GM19035 (cell line): ENCODE results near the gene UBE2E2.

Experiments used
- ATAC-seq: cut with Tn5 transposase; IDR thresholded peaks from one replicate; pipeline ENCODE4 v1.9.1; 2021; ENCODE audit not compliant: unreplicated experiment

The UBE2E2 gene

DNA sequence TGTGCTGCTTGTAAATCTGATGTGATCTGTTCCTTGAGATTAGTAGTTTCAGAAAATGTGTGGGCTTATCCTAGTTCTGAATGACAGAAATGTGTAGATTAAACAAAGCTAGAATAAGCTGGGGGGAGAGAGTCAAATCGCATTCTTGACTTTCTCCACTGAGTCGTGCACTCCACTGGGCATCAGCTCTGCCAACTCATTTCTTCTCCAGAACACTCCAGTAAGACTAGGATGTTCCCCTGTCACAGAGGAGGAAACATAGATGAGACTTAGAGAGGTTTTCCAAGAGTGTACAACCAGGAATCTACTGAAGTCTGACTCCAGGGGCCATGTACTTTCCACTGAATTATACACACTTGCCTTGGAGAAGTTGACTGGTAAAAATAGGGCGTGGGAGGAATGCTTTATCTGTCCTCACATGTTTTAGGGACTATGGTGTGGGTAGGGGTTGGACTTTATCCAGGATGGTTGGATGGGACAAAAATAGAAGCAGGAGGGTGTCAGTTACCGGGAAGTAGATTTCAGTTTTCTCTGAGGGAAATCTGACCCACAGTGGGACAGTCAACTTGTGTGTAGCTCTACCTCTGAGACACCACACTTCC, 298.2 kb downstream of the UBE2E2 start:
- no peak for ATAC-seq

DNA sequence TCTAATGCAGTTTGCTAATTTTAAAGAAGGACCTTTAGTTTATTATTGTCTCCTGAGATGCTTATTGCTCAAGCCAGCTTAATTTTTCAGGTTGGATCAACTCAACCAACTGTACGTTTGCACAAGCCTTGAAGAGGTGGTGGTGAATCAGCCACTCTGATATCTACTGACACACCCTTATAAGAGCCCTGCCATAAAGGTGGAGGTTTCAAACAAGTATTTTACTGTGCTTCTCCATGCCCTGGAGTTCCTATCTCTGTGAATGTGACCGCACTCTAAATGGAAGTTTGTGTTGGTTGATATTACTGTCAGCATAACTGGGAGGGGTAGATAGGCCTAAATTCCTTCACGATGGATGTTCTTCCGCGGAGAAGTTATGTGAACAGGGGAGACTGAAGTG, 305.3 kb downstream of the UBE2E2 start:
- no peak for ATAC-seq

DNA sequence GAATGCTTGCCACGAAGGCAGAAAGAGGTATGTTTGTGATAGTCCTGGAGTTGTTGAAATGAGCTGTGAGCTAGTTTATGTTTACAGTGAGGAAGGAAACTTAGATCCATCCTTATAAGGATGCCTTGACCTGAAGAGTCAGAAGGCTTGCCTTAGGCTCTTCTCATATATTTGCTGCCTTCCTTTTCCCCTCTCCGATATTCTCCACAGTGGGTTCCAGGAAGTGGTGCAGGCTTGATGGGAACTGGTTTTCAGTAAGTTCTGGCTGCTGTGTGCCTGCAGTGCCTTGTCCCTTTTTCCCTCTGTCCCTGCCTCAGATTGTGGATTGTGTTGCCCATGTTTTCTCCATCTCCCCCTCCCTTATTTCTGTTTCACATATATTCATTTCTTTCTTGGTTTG, 315.3 kb downstream of the UBE2E2 start:
- no peak for ATAC-seq

DNA sequence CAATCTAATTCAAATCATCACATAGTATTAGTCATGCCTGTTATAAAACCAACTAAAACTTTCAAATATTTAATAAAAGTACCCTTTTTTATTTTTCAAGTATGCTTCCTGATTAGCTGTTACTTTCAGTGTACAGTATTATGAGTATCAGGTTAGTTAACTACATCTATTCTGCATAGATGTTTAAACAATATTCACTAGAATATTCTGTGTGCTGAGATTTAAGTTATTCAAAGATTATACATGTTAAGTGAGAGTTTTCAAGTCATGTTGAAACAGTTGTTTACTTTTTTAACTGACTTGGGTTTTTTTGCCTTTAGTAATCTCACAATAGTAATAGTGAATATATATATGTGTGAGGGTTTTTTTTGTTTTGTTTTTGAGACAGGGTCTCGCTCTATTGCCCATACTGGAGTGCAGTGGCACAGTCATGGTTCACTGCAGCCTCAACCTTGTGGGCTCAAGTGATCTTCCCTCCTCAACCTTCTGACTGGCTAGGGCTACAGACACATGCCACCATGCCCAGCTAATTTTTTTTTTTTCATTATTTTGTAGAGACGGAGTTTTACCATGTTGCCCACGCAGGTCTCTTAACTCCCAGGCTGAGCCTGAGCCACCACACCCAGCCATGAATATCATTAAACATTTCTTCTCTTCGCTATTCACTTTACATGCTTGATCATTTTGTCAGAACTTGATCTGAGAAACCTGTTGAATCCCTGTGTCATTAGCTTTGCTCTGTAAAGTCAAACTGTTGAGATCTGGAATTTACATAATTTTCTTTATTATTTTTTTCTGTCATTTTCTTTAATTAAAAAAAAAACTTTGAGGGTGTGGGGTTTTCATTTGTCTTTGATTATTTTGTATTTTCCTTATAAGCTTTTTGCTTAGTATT, 316.4 kb downstream of the UBE2E2 start:
- no peak for ATAC-seq

DNA sequence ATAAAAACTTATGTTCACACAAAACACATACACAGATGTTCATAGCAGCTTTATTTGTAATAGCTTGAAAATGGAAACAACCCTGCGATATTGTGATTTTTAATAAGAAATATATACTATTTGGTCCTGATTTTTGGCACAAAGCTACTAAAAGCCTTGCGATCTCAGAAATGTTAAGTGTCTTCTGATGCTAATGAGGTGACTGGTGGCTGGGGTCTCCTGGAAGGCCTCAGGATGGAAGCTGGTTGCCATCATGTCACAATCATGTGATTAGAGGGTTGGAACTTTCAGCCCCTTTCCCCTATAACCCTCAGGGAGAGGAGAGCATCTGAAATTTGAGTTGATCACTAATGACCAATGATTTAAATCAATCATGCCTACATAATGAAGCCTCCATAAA, 324.2 kb downstream of the UBE2E2 start:
- no peak for ATAC-seq

DNA sequence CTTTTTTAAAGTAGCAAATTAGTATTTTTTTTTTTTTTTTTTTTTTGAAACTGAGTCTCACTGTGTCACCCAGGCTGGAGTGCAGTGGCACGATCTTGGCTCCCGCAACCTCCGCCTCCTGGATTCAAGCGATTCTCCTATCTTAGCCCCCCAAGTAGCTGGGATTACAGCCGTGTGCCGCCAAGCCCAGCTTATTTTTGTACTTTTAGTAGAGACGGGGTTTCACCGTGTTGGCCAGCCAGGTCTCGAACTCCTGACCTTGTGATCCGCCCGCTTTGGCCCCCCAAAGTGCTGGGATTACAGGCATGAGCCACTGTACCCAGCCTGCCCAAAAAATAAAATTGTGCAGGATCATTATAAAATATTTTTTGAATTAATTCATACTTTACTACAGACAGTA, 330.5 kb downstream of the UBE2E2 start:
- ATAC-seq, result no peak

DNA sequence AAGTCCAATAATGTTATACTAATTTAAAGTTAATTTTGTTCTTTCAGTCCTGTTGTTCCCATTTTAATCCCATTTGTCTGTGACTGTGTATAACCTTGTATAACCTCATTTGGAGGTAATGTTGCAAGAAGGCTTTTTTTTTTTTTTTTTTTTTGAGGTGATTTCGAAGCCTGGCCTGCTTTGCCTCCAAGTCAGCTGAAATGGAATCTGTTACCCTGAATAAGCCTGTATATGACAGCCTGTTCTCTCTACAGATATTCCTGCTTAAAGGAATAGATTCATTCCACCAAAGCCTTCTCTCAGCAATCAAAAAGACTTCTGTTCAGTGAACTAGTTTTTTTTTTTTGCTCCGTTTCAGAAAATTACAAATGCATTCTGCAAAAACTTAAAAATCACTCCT, 330.9 kb downstream of the UBE2E2 start:
- ATAC-seq, result no peak

DNA sequence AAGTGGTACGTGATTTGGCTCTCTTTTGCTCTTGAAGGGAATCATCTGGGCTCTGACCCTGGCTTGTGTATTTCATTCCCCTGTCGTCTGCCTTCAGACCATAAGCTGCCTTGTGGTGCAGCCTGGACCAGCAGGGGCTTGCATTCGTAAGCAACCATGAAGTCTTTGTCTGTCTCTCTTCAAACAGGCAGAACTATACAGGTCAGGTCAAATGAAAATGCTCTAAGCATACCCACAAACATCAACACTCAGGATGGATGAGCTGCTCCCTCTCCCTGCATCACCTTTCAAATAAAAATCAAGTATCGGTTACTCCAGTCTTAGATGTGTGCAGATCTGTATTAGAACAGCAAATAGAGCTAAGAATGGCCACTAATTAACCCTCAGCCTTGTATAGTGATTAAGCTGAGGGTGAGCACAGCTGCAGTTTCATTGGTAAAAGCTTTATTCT, 334.0 kb downstream of the UBE2E2 start:
- no peak for ATAC-seq

DNA sequence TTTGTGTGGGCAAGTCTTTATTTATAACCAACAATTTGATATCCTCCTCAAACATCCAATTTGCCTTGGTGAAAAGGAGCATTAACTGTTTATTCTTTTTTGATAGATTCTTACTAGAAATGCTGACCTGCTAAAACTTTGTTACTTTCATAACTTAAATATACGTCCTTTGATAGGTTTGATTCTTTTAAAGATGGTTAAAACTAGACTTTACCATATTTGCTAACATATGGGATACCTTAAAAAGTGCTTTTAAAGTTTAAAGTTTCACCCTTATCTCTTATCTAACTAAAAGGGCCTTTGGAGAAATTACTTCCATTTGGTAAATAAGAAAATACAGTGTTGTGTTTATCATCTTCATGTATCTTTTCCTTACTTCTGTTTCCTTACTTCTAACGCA, 336.1 kb downstream of the UBE2E2 start:
- no peak for ATAC-seq

DNA sequence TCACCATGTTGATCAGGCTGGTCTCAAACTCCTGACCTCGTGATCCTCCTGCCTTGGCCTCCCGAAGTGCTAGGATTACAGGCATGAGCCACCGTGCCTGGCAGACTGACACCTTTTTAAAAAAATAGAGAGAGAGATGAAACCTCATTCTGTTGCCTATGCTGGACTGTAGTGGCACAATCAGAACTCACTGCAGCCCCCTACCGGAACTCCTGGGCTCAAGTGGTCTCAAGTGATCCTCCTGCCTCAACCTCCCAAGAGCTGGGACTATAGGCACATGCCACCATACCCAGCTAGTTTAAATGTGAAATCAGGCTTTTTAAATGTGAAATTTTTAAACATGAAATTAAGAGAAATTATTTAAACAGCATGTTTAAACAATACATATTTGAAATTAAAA, 337.5 kb downstream of the UBE2E2 start:
- no peak for ATAC-seq

DNA sequence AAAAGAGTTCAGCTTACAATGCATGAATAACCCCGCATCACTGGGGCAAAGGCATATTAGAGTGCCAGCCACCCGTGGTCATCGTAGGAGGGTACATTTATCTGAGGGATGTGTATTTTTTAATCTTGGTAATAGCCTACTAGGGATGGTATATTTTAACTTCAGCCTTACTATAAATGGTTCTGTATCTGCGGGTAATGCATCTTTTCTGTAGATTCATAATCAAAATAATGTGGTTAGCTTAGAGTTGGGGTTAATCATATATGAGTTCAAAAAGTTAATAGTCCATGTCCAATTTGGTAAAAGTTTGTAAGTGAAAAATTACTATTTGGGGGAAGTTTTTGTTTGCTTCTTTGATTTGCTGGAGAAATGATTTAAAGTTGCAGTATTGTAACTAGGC, 339.0 kb downstream of the UBE2E2 start:
- no peak for ATAC-seq

DNA sequence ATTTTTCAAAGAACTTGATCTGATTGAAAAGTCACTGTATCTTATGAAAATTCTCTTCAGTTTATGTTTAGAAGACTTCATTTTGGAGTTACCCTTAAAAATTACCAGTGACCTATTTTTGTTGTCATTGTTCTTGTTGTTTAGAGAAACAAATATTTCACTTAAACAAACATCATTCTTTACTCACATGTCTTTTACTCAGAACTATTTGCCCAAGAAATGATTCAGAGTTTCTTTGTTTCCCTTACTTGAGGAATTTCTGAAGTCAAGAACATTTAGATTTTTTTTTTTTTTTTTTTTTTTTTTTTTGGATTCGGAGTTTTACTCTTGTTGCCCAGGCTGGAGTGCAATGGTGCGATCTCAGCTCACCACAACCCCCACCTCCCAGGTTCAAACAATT, 343.1 kb downstream of the UBE2E2 start:
- no peak for ATAC-seq

DNA sequence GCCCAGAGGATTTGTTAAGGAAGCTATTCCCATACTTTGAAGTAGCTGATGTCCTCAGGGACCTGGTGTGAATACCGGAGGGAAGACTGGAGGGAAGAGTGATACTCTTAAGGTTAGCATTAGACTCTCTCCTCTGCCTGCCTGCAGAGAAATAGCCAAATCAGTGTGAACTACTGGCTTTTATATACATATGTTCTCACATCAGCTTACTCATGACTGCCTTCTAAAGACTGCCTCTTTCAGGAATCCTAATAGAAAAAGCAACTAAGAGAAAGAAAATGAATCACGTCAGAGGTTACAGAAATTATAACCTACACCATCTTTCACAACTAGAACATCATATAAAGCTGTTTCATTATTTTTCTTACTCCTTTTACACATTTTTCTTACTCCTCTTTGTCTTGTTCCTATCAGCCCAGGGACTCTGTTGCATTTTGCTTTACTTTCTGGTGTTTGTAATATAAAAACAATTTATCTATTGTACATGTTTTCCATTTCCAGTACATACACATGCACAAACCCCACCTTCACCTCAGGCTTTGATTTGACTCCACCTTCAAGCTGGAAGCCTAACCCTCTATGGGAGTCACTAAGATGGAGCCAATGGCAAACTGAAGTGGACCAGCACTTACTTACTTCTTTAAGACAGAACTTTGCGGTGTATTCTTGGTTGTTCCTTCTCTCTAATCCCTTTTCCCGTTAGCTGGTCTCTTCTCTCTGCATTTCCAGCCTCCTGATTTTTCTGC, 345.0 kb downstream of the UBE2E2 start:
- ATAC-seq, result no peak

DNA sequence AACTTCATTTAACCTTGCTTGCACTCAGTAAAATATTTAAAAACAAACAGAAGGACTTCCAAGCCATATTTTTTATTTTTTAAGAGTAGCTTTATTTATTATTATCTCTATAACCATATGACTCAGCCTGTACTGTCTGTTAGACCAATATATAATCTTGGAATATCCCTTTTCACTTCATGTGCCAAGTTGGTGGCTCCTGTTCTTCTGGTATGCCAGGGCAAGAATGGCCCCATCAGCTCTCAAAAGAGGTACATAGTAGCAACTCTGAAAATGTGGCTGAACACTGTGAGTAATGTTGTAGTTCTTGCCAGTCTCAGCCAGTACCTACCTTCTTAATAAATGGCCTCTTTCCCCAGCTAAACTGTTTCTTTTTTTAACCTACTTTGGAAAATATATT, 345.6 kb downstream of the UBE2E2 start:
- ATAC-seq, result no peak

DNA sequence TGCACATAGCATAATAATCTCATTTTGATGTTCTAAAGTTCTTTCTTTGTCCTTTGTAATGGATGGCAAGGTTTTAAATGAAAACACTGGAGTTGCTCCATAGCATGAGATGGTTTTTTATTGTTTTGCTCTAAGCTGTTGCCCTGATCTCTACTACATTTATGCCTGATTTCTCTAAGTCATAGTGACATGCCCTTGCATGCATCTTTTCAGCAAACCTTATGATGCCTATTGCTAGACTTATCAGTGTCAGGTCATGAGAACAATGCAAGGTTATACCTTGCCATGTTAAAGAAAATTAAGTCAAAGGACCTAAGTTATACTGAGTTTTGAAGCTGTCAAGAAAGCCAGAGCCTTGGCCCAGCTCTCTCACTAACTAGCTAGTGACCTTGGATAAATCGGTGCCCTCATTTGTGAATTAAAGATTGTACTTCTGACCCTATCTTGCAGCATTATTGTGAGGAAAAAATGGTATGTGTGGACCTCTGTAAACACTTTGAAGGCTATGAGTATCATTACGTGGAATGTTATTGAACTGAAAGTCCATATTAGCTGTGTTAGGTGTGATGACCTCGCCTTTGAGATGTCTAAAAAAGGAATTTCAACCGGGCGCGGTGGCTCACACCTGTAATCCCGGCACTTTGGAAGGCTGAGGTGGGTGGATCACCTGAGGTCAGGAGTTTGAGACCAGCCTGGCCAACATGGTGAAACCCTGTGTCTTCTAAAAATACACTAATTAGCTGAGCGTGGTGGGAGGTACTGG, 346.2 kb downstream of the UBE2E2 start:
- ATAC-seq, result no peak

DNA sequence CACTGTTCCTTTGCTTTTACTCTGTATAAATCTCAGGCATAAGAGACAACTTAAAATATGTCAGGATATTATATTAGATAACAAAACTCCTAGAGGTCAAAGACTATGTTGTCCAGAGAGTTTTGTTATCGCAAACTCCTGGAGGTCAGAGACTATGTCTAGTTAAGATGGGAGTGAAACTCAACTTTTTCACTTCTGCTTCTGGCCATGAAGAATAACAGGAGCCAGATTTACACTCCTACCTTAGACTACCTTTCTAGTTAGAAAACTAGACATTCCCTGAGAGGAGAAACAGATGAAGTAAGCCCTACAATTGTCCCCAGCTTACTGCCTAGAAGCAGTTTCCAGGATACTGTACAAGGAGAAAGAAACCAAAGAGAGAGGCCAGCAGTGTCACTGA, 347.3 kb downstream of the UBE2E2 start:
- ATAC-seq, result peak; percentile 85

DNA sequence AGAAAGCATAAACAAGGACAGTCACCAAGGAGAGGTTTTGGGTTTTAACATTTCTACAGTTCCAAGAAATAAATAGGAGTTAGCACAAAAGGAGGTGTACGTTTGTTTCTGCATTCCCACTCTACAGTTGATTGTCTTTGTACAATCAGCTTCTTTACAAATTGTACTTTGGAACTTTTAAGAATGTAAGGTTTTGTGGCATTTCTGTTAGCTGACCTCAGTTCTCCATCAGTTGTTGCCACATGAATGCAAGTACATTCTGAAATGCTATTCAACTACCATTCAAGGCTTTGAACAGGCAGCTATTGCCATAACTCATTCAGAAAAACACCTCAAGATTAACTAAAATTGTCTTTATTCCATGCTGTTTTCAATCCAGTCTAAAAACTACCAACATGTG, 349.4 kb downstream of the UBE2E2 start:
- no peak for ATAC-seq

DNA sequence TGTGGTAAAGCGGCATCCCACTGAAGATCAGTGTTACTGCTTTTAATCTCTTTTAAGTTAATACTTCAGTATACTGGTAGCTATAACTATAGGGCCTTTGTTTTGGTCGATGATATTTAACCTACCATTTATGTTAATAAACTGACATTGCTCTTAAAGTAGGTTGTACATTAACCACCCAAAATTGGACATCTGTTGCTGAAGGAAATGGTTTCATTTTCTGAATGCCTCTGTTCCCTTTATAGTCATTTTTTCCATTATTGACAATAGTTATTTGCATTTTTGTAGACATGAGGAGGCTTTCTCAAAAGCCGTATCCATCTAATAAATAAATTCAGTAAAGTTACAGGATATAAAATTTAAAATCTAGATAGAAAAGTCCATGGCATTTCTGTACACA, 350.2 kb downstream of the UBE2E2 start:
- no peak for ATAC-seq

DNA sequence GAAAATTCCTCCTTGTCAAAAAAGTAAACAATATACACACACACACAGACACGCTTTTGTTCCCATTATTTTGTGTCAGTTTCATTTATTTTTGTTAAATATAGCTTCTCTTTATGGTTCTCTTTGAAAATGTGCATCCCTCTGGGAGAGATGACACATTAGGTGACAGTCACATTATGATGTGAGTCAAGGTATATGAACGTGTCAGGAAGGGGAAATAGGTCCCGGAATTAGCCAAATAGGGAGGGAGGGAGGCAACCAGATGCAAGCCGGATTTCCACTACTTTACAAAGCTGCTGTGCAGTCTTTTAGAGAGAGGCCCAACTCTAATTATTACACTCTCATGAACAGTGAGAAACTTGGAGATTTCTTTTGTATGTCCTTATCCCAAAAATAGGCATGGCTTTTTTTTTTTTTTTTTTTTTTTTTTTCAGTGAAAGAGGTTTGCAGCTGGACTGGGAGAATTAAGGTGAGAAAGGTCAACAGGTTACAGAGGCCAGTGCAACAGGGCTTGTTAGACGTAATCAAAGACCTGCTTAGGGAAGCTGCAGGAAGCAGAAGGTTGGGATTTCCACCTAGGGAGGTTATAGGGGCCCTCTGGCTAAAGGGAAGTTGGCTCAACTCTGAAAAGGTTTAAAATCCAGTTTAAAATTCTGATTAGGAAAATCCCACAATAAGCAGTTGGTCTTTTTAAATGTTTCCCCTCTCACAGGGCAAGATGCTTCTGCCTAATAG, 362.1 kb downstream of the UBE2E2 start:
- no peak for ATAC-seq

DNA sequence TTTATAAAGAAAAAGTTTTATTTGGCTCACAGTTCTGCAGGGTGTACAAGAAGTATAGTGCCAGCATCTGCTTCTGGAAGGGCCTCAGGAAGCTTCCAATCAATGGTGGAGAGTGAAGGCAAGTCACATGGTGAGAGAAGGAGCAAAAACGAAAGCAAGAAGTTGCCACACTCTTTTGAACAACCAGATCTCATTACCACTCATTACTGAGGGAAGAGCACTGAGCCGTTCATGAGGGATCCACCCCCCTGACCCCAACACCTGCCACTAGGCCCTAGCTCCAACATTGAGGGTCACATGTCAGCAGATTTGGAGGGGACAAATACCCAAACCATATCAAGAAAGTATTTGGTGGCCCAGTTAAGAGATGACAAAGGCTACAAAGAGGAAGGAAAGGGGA, 363.4 kb downstream of the UBE2E2 start:
- ATAC-seq, result no peak

DNA sequence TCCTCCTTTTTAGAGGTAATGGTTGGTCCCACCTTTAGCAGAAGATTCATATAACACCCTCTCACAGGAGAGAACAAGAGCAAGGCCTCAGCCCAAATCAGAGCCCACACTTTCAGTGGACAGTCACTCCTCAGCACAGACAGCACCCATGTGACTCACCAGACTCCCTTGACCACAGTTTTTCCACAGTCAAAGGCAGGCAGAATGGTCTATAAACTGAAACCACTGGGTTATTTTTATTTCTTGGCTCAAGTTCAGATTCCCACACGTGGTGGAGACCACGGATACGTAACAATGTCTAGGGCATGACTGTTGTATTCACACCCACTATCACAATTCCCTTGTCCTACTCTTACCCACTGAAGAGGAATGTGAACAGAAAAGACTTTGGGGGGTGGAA, 364.8 kb downstream of the UBE2E2 start:
- ATAC-seq, result no peak
